ENCODE results near the gene RHO.
A peak's percentile ranks its signal among the peaks of the same experiment; 100 is the strongest.

GRCh38 chr3:129521611-129522010 is 6.8 kb upstream of the RHO start:
- TF ChIP-seq GATA3 (IDR thresholded peaks at IDR 0.05; ENCODE audit: low read depth, low read length) = no peak
- 0 out of 2 replicates have a peak, but pooled peaks have one; percentile 13 for TF ChIP-seq GATA2 (IDR thresholded peaks at IDR 0.05; ENCODE audit: low read depth, low read length)
